GM12873 (cell line): ENCODE results near the gene CNOT6.

Source experiments
- CTCF ChIP-seq: IDR thresholded peaks from 2 replicates; pipeline ENCODE4 v1.5.1; 2012; ENCODE audit warnings: low read depth, mild to moderate bottlenecking, moderate library complexity, low read length, control low read depth; ENCODE audit not compliant: insufficient read depth; ENCODE audit errors: missing control alignments

The CNOT6 gene

GRCh38 chr5:180521101-180521500 is 26.9 kb downstream of the CNOT6 start:
- TF ChIP-seq CTCF: no peak

GRCh38 chr5:180521591-180521990 is 27.4 kb downstream of the CNOT6 start:
- TF ChIP-seq CTCF: no peak

- TF ChIP-seq CTCF: no peak
Measured at GRCh38 chr5:180522330-180522729, 28.2 kb downstream of the CNOT6 start.

DNA sequence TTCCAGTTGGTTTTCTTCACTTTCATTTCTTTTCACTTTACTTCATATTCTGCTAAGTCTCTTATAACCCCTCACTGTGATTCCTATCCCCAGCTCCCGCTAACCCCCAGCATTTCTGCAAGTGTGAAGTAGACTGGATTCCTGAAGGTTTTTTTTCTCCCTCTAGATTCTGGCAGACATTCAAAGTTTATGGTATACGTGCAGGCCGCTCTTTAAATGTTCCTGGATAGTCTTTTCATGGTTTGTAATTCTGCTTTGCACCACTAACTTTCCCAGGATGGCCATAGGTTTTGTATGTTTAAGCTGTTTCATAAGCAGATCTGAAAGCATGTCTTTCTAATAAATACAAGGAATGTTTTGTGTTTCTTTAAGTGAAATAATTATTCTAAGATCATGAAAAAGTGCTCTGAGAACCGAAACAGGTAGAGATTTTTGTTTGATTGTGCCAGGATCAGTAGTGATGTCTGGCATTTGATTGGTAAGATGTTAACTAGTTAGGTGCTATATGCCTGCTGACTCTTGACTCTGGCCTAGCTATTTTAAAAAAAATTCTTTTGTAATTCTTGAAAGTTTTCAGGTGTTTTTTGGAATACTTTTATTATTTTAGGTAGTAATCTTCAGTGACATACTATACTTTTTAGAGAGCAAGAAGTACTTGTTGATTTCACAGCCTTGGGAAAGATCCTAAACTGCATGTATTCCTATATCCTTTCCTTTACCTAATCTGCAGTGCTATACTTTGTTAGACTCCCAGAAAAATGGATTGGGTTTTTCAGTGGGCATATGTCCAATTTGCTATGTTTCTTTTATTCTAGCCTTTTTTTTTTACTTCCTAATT is 29.7 kb downstream of the CNOT6 start:
- no peak for TF ChIP-seq CTCF

DNA sequence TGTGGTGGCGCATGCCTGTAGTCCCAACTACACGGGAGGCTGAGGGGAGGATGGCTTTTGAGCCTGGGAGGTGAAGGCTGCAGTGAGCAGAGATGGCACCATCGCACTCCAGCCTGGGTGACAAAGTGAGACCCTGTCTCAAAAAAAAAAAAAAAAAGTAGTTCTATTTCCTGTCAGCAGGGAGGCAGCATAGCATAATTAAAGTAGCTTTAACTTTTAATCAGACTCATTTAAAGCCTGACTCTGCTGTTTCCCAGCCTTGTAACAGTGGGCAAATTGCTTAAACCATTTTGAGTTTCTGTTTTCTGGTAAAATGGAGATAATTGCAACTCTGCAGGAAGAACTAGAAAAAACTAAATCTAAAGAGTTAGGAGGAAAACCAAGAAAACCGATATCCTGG is 31.2 kb downstream of the CNOT6 start:
- no peak for TF ChIP-seq CTCF

GRCh38 chr5:180526269-180526668 is 32.1 kb downstream of the CNOT6 start:
- no peak for TF ChIP-seq CTCF

GRCh38 chr5:180527659-180528058 is 33.5 kb downstream of the CNOT6 start:
- TF ChIP-seq CTCF: no peak
